Activated effector memory CD4-positive, alpha-beta T cell treated with Interleukin-2 at 50 U/mL for 16 hours (primary cell): ENCODE measurements around the gene BET1L.

Source experiments
- DNase-seq: peaks from one replicate; pipeline ENCODE4 v3.0.0-alpha.2; 2020

The BET1L gene

DNA sequence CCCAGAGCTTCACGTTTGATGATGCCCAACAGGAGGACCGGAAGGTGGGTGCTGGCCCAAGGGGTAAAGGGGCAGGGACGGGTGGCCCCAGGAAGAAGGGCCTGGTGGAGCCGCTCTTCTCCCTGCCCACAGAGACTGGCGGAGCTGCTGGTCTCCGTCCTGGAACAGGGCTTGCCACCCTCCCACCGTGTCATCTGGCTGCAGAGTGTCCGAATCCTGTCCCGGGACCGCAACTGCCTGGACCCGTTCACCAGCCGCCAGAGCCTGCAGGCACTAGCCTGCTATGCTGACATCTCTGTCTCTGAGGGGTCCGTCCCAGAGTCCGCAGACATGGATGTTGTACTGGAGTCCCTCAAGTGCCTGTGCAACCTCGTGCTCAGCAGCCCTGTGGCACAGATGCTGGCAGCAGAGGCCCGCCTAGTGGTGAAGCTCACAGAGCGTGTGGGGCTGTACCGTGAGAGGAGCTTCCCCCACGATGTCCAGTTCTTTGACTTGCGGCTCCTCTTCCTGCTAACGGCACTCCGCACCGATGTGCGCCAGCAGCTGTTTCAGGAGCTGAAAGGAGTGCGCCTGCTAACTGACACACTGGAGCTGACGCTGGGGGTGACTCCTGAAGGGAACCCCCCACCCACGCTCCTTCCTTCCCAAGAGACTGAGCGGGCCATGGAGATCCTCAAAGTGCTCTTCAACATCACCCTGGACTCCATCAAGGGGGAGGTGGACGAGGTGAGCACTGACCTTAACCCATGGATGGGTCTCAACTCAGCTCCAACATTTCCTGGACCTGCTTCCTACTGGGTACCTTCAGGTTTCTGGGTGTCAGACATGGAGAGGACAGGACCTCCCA is 2.3 kb upstream of the BET1L start:
- no peak for DNase-seq

DNA sequence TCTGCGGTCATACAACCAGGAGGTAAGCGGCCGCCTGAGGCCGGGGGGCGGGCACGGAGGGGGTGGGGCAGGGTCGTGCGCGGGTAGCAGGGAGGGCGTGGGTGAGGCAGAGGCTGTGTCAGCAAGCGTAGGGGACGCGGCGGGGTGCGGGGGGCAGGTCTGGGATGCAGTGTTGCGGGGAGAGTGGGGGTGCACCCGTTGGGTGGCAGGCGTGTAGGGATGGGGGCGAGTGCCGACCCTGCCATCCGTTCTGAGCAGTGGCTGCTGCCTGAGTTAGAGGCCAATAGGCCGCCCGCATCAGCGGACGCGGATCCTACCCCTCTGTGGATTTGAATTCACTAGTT is 1.7 kb upstream of the BET1L start:
- DNase-seq: no peak

DNA sequence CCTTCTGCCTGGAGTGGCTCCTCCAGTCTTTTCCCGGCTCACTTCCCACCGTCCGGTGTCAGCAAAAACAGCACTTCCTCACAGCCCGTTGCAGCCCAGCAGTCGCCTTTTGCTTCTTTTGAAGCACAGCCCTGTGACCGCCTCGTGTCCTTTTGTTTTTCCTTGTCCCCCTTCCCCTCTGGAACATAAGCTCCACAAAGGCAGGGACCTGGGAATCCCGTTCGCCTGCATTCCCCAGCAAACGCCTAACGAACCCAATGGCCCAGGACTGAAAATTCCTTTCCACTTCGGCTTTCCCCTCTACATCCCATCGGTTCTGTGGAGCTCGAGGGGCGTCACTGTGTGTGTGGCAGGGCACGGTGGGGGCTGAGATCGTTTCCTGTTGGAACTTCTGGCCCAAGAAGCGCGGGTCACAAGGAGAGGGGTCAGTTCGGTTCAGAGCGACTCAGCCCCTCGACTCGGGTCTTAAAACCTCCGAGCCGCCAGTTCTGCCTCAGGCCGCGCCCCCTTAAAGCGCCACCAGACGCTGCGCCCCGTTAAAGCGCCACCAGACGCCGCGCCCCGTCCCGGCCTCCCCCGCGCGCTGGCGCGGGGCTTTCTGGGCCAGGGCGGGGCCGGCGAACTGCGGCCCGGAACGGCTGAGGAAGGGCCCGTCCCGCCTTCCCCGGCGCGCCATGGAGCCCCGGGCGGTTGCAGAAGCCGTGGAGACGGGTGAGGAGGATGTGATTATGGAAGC is 1.1 kb upstream of the BET1L start:
- DNase-seq: peak; percentile 74

- DNase-seq: no peak
Observed at GRCh38 chr11:207863-208180, 623 bp upstream of the BET1L start.

GRCh38 chr11:206526-207207 is 532 bp downstream of the BET1L start:
- DNase-seq: peak; percentile 13

GRCh38 chr11:206002-206384 is 1.2 kb downstream of the BET1L start:
- no peak for DNase-seq

DNA sequence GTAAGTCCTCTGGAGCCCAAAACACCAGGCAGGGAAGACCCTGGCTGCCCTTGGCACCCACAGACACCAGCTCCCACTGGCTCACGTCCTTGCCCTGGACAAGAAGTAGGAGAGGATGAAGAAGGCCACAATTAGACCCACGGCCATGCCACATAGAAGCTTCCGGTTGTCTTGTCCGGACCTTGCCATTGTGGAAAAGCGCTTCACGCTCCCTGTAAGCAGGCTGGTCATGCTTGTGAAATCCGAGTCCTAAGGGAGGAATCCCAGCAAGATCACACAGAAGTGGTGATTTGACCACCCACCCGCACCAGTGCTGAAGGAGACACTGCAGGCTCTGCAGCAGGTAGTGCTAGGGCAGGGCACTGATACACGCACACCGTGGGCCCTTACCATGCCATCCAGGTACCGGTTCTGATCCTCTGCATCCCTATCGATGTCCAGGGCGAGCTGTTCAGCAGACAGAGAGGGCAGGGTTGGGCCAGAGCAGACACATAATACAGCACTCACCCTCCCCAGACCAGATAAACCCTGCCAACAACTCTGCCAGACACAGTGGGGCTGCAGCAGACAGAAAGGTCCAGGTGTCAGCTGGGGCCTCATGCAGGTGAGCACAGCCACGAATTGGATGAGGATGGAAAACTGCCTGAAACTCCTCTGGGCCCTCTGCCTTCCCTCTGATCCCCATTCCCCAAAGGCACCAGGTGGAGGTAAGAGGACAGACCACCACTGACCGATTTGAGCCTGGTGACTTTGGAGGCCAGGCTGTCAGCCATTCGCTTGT is 1.8 kb downstream of the BET1L start:
- no peak for DNase-seq

GRCh38 chr11:204587-205109 is 2.6 kb downstream of the BET1L start:
- no peak for DNase-seq

- no peak for DNase-seq
Observed at GRCh38 chr11:203945-204586, 3.1 kb downstream of the BET1L start.

DNA sequence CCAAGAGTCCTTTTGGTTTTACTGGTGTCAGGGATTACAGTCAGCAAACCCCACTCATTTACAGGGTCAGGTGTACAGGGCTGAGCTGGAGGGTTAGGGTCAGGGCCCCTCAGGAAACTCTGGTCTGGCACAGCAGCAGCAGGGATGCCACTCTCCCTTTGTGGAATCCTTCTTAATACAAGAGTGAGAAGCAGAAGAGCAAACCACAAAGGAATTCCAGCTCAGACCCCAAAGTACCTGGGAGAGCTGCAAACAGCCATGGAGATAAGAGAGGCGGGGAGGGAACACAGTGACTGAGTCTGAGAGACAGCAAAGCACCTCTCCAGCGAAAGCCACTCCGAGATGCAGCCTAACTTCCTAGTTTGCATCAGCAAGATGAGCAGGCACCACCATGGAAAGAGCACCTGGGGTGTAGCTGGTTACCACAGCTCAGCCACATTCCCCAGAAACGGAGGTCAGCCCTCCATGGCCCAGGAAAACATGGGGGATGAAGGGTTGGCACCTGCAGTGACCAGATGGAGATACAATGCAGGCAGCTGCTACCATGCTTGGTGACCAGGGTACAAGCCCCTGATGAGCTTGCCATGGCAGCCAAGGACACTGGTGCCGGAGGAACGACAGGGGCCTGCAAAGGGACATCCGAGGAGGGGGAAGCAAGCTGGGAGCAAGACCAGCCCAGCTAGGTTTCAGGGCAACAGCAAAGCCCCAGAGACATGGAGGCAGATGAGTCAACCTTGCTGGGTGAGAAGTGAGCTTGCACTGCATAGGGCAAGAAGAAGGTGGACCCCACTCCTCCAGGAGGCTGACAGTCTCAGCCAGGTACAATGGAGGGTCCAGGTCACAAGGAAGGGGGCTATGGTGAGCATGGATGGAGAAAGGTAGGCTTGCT is 3.9 kb downstream of the BET1L start:
- no peak for DNase-seq

- no peak for DNase-seq
Observed at GRCh38 chr11:202490-202889, 4.7 kb downstream of the BET1L start.

DNA sequence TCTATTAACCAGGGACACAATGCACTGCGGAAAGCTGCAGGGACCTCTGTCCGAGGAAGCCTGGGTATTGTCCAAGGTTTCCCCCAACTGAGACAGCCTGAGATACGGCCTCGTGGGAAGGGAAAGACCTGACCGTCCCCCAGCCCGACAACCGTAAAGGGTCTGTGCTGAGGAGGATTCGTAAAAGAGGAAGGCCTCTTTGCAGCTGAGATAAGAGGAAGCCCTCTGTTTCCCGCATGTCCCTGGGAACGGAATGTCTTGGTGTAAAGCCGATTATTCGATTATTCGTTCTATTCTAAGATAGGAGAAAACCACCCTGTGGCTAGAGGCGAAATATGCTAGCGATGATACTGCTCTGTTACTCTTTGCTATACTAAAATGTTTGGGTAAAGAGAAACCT is 5.2 kb downstream of the BET1L start:
- DNase-seq: no peak

DNA sequence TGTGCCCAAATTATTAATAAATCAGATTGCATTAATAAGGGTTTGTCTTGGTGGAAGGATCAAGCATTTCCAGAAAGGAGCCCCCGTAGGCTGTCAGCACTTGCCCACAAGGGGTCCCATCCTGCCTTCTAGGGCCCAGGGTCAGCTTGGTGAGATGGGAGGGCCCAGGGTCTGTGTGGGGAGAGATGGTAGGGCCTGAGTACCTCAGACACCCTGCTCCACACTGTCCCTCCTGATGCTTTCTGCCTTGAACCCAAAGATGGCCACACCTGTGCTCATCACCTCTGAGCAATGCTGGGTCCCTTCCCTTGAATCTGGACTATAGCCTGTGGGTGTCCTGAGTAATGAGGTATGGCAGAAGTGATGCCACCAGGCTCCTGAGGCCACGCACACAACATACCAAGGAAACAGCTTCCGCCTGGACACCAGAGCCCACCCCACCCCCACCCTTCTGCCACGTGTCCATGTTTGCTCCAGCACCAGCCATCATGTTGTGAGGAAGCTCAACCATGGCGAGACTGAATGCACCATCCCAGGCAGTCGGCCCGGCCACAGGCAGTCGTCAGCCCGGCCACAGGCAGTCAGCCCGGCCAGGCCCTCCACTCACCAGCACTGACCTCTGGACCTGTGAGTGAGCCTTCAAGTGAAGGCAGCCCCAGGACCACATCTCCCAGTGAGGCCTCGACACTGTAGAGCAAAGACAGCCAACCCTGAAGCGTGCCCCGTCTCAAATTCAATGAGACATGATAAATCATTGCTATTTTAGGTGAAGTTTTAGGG is 6.8 kb downstream of the BET1L start:
- DNase-seq: no peak

DNA sequence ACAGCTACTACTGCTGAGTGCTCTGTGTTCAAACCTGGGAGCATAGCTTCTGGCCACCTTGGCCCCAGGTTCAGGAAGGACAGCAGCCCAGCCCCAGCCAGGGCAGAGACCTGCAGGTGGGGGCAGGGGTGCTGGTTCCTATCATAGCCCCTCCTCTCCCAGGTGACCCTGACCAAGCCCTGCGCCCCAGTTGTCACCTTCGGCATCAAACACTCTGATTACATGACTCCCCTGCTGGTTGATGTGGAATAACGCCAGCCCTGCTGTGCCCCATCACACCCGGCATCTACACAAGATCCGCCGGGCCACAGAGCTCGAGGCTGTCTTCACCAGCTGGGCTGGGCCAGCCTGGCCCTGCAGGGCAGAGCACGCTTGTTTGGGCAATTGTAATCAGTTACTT is 7.4 kb downstream of the BET1L start:
- DNase-seq: no peak

GRCh38 chr11:199004-199581 is 8.1 kb downstream of the BET1L start:
- no peak for DNase-seq

GRCh38 chr11:198236-198806 is 8.9 kb downstream of the BET1L start:
- no peak for DNase-seq

DNA sequence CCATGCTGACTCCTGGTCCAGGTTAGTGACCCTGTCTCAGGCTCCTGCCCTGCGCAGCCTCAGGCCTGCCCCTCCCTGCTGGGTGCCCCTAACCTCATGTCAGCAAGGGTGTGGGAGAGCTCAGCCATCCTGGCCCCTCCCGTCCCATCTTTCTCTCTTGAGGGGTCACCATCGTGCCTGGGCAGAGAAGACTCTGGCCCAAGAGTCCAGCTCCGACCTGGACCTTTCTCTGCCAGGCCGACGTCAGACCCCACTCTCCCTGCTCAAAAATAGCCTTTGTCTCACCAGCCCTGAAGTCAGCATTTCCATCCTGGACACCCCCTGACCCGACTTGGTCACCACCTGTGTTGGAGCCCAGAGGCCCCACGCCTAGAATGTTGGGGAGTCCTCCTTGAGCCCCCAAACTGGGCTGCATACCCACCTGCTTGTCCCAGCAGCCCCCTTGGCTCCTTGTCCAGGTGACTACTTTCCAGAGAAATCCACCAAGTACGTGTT is 9.4 kb downstream of the BET1L start:
- DNase-seq: no peak

GRCh38 chr11:196786-197731 is 10.1 kb downstream of the BET1L start:
- no peak for DNase-seq
